Esophagus squamous epithelium (tissue), 4 donors: ENCODE results near the gene SP100.

ENCODE experiments used
- POLR2A ChIP-seq, 4 donors: fragments of 450-650 bp; IDR thresholded peaks; one replicate each; pipeline ENCODE4 v1.6.1; 2017; ENCODE audit warnings: antibody characterized with exemption in 4 of 4, mild to moderate bottlenecking in 4 of 4, moderate library complexity in 3 of 4
- TF ChIP-seq, protein P1 (sequence below), 6 experiments: fragments of 450-650 bp in 4 of 6; fragments of 200-600 bp in 2 of 6; sonication (generic) in 2 of 6; IDR thresholded peaks; one replicate each; pipeline ENCODE4 v1.5.1; 2016 to 2019; ENCODE audit warnings: antibody characterized with exemption in 6 of 6, mild to moderate bottlenecking in 4 of 6, moderate library complexity in 4 of 6

DNA sequence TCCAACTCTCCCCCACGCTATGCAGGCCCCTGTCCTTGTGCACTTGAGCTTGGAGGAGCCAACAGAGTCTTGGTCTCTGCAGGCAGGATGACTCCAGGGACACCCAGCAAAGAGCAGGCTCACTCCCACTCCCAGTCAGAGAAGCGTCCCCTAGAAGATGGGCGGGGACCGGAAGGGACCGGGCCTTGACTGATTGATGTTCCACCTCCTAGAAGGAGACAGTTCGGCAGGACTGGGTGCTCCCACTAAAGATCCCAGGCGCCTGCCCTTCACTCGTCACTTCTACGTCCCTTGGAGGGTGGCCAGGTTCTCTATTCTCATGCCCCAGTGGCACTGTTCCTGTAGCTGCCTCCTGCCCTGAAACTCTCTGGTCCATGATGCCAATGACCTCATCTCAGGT is 3.2 kb upstream of the SP100 start:
- TF ChIP-seq POLR2A (IDR thresholded peaks at IDR 0.05), result no peak
- TF ChIP-seq, protein P1, sequence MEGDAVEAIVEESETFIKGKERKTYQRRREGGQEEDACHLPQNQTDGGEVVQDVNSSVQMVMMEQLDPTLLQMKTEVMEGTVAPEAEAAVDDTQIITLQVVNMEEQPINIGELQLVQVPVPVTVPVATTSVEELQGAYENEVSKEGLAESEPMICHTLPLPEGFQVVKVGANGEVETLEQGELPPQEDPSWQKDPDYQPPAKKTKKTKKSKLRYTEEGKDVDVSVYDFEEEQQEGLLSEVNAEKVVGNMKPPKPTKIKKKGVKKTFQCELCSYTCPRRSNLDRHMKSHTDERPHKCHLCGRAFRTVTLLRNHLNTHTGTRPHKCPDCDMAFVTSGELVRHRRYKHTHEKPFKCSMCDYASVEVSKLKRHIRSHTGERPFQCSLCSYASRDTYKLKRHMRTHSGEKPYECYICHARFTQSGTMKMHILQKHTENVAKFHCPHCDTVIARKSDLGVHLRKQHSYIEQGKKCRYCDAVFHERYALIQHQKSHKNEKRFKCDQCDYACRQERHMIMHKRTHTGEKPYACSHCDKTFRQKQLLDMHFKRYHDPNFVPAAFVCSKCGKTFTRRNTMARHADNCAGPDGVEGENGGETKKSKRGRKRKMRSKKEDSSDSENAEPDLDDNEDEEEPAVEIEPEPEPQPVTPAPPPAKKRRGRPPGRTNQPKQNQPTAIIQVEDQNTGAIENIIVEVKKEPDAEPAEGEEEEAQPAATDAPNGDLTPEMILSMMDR (IDR thresholded peaks at IDR 0.05), result no peak
